Natural killer cell (primary cell): Measurements from ENCODE around the gene PTPRN2. TPM values are rescaled to one million over a fixed set of nuclear protein-coding genes. Genes with fewer than 3 reads are reported as not detected.

Experiments
- ATAC-seq, 3 donors: fragments of 150-1000 bp in 2 of 3; fragments of 200-7000 bp in 1 of 3; cut with Tn5 transposase; 1 replicate in 1 of 3; 2 replicates in 2 of 3; pipeline ENCODE4 v1.10.0; 2021; ENCODE audit warnings: mild to moderate bottlenecking in 2 of 3, moderate library complexity in 2 of 3
- DNase-seq, 2 donors: peaks; one replicate each; pipeline versions ENCODE4 v3.0.0 to v3.0.0-alpha.2; 2013 to 2021; ENCODE audit warnings: mixed read lengths in 1 of 2
- H3K27ac ChIP-seq: one replicate; pipeline ENCODE4 v1.5.1; 2013; ENCODE audit warnings: mild to moderate bottlenecking, low read length
- H3K27me3 ChIP-seq: one replicate; pipeline ENCODE4 v1.6.1; 2013; ENCODE audit warnings: low read length; ENCODE audit not compliant: control insufficient read depth, insufficient read depth
- H3K36me3 ChIP-seq: one replicate; pipeline ENCODE4 v1.6.1; 2013; ENCODE audit warnings: low read length; ENCODE audit not compliant: control insufficient read depth, insufficient read depth
- H3K4me1 ChIP-seq: one replicate; pipeline ENCODE4 v1.6.1; 2013; ENCODE audit warnings: low read length; ENCODE audit not compliant: control insufficient read depth, insufficient read depth
- H3K4me3 ChIP-seq: one replicate; pipeline ENCODE4 v1.5.1; 2013; ENCODE audit warnings: low read length
- H3K9me3 ChIP-seq: one replicate; pipeline ENCODE4 v1.6.1; 2013; ENCODE audit warnings: low read length; ENCODE audit not compliant: control insufficient read depth, insufficient read depth
- H3K27ac Mint-ChIP-seq, 2 donors: one replicate each; pipeline ENCODE4 v1.8.0; 2022; ENCODE audit warnings: mild to moderate bottlenecking in 2 of 2, mixed read lengths in 2 of 2, moderate library complexity in 1 of 2
- H3K27me3 Mint-ChIP-seq, 2 donors: one replicate each; pipeline ENCODE4 v1.8.0; 2022; ENCODE audit warnings: low read depth in 2 of 2, mixed read lengths in 2 of 2
- H3K36me3 Mint-ChIP-seq: one replicate; pipeline ENCODE4 v1.8.0; 2022; ENCODE audit warnings: mixed read lengths
- H3K4me1 Mint-ChIP-seq, 2 donors: one replicate each; pipeline ENCODE4 v1.8.0; 2022; ENCODE audit warnings: mixed read lengths in 2 of 2
- H3K4me3 Mint-ChIP-seq: one replicate; pipeline ENCODE4 v1.8.0; 2022; ENCODE audit warnings: mild to moderate bottlenecking, moderate library complexity, mixed read lengths
- H3K9me3 Mint-ChIP-seq, 2 donors: one replicate each; pipeline ENCODE4 v1.8.0; 2022; ENCODE audit warnings: mixed read lengths in 2 of 2
- WGBS: methylation state at CpG from one replicate; pipeline ENCODE4 v1.1.7; 2013; ENCODE audit warnings: missing lambda C conversion rate; ENCODE audit not compliant: insufficient coverage; 5-methylcytosine and 5-hydroxymethylcytosine counted together
- intact Hi-C: fragments of 100-400 bp; cut with micrococcal nuclease; formaldehyde crosslinking; loops from one replicate; pipeline ENCODE4 v1.14.2; 2022
- total RNA-seq, 4 donors: library from RNA; stranded (reverse); fragments of 120-200 nt in 1 of 4; gene quantifications; one replicate each; pipeline versions ENCODE4 v1.2.3 to v1.2.4, GENCODE V29; 2013 to 2022
- TF ChIP-seq, protein P1 (sequence below): fragments of 200-600 bp; IDR thresholded peaks from one replicate; pipeline ENCODE4 v1.8.0; 2022; ENCODE audit warnings: antibody characterized with exemption

Gene PTPRN2
- total RNA-seq, 3 donors from 2014 or later (not counting 1 experiment from before 2014, with no cell fraction given), result 1.3 to 2.5 (median 1.9) TPM

DNA sequence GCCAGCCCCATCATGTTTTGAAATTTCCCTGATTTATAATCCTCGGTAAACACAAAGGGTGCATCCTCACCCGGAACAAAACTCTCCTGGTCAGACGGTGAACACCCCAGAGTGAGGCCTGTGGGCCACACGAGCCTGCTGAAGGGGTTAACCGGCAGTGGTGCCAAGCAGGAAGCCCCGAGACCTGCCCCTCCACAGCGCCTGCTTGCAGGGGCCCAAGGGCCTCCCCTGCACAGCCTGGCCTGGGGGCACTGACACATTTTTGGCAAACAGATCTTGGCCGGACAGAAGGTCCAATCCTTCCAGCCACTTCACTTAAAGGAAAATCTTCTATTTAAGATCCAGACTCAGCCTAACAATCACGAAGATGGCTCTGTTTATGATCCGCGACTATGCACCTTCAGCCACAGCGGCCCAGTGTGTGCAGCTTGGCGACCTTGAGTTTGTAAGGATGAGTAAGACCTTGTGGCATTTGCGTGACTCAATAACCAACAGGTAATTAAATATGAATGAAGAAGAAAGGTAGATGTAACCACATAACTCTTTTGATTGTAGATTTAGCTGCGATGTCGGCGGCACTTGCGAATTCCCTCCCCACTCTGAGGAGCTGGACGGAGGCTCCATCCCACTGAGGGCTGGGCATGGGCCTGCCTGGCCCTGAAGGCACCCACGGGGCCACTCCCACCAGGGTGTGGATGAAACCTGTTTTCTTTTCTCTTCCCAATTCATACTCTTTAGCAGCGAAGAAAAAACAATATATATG lies 922.6 kb downstream of the PTPRN2 start:
- no peaks in the 10 kb centered on the region for H3K36me3 Mint-ChIP-seq
- Histone ChIP-seq H3K4me3 (no peak overlapping the region), H3K27ac (no peak overlapping the region), H3K4me1 (peaks cover 3% of the 10 kb centered on the region), H3K36me3 (no peaks in the 10 kb centered on the region), H3K9me3 (no peaks in the 10 kb centered on the region), H3K27me3 (no peaks in the 10 kb centered on the region)
- intact Hi-C loops, result no loop called here
- WGBS, result 90% methylated on average over 19 of the region's 21 CpGs
- DNase-seq (no peak), ATAC-seq (no peak)
- no peak overlapping the region for H3K4me3 Mint-ChIP-seq
- H3K27ac Mint-ChIP-seq, result no peak overlapping the region
- H3K27me3 Mint-ChIP-seq, result peaks cover 0 to 3% of the 10 kb centered on the region in 2 donors
- TF ChIP-seq, protein P1, sequence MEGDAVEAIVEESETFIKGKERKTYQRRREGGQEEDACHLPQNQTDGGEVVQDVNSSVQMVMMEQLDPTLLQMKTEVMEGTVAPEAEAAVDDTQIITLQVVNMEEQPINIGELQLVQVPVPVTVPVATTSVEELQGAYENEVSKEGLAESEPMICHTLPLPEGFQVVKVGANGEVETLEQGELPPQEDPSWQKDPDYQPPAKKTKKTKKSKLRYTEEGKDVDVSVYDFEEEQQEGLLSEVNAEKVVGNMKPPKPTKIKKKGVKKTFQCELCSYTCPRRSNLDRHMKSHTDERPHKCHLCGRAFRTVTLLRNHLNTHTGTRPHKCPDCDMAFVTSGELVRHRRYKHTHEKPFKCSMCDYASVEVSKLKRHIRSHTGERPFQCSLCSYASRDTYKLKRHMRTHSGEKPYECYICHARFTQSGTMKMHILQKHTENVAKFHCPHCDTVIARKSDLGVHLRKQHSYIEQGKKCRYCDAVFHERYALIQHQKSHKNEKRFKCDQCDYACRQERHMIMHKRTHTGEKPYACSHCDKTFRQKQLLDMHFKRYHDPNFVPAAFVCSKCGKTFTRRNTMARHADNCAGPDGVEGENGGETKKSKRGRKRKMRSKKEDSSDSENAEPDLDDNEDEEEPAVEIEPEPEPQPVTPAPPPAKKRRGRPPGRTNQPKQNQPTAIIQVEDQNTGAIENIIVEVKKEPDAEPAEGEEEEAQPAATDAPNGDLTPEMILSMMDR, result no peak
- H3K9me3 Mint-ChIP-seq, result no peaks in the 10 kb centered on the region
- peaks cover 5 to 11% of the 10 kb centered on the region in 2 donors for H3K4me1 Mint-ChIP-seq

DNA sequence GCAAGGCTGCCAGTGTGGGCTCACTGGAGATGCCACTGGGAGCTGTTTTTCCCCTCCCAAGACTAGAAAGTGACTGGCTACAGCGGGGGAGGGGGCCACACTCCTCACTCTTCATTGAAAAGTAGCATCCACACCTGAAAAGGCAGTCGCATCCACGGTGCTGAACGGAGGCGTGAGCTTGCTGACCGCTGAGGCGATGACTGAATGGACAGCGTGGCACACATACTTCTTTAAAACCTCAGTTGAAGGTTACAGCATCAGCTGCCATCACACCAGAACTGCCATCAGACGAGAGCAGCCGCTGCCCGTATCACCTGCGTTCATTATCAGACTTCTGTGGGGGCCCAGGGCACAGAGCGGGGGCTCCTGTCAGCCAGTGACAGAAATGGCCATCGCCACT lies 923.6 kb downstream of the PTPRN2 start:
- Histone ChIP-seq H3K27ac (no peak overlapping the region), H3K27me3 (no peaks in the 10 kb centered on the region), H3K4me3 (no peak overlapping the region), H3K36me3 (no peaks in the 10 kb centered on the region), H3K9me3 (no peaks in the 10 kb centered on the region), H3K4me1 (peaks cover 7% of the 10 kb centered on the region)
- H3K4me1 Mint-ChIP-seq, result peaks cover 10 to 15% of the 10 kb centered on the region in 2 donors
- TF ChIP-seq, protein P1, result no peak
- ATAC-seq (no peak), DNase-seq (no peak)
- 93% methylated on average over 14 of the region's 14 CpGs for whole genome bisulfite sequencing
- H3K9me3 Mint-ChIP-seq, result no peaks in the 10 kb centered on the region
- intact Hi-C loops, result no loop called here
- H3K27ac Mint-ChIP-seq, result no peak overlapping the region
- peaks cover 0 to 3% of the 10 kb centered on the region in 2 donors for H3K27me3 Mint-ChIP-seq
- no peak overlapping the region for H3K4me3 Mint-ChIP-seq
- H3K36me3 Mint-ChIP-seq, result no peaks in the 10 kb centered on the region

DNA sequence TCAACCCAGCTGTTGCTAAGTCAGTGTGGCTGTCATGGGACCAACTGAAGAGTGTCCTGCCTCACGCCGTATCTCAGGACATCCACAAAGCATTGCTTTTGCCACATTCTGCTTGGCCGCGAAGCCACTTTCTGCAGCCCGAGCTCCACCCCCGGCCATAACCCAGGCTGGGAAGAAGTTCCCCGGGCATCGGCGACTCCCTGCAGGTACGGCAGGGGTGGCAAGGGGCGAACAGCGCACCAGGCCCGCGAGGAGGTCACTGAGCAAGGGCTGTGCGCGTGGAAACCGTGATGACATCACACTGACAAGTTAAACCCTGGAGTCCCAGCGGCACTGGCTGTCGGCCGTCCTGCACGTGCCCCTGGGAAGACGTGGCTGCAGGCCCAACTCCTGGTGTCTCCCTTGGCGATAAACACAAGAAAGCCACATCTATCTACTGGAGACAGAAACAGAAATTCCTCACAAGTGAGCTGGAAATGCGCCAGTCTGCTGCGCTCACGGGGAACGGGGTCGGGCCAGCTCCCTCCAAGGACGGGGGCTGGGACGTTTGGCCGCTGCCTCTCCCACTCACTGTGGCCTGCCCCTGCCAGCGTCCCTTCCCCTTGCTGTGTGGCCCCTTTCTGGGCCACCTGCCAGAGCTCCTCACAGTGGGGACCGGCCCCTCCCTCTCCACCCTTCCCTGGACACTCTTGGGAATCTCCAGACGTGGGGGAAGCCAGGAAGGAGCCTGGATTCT lies 924.5 kb downstream of the PTPRN2 start:
- no peaks in the 10 kb centered on the region for H3K36me3 ChIP-seq
- 87% methylated on average over 34 of the region's 34 CpGs for WGBS
- Mint-ChIP-seq H3K27ac (no peak overlapping the region), H3K9me3 (no peaks in the 10 kb centered on the region), H3K27me3 (no peaks in the 10 kb centered on the region), H3K4me1 (peaks cover 9 to 10% of the 10 kb centered on the region in 2 donors), H3K4me3 (no peak overlapping the region), H3K36me3 (no peaks in the 10 kb centered on the region)
- H3K27me3 ChIP-seq, result no peaks in the 10 kb centered on the region
- no peaks in the 10 kb centered on the region for H3K9me3 ChIP-seq
- H3K27ac ChIP-seq, result no peak overlapping the region
- intact Hi-C loops, result no loop called here
- H3K4me1 ChIP-seq, result peaks cover 10% of the 10 kb centered on the region
- TF ChIP-seq, protein P1, result no peak
- ATAC-seq, result no peak
- no peak overlapping the region for H3K4me3 ChIP-seq
- DNase-seq, result no peak
